ENCODE measurements around the gene HMG20A. TPM values are rescaled to one million over a fixed set of nuclear protein-coding genes. Genes with fewer than 3 reads are reported as not detected.
A peak's percentile ranks its signal among the peaks of the same experiment; 100 is the strongest.
"Not testable (repeated sequence)": the region's sequence is repeated elsewhere in the genome, so short reads cannot be mapped to it uniquely, and the experiment has no call there.

Gene HMG20A
- total RNA-seq, 1 donor from 2014 or later = 32.0 TPM

DNA sequence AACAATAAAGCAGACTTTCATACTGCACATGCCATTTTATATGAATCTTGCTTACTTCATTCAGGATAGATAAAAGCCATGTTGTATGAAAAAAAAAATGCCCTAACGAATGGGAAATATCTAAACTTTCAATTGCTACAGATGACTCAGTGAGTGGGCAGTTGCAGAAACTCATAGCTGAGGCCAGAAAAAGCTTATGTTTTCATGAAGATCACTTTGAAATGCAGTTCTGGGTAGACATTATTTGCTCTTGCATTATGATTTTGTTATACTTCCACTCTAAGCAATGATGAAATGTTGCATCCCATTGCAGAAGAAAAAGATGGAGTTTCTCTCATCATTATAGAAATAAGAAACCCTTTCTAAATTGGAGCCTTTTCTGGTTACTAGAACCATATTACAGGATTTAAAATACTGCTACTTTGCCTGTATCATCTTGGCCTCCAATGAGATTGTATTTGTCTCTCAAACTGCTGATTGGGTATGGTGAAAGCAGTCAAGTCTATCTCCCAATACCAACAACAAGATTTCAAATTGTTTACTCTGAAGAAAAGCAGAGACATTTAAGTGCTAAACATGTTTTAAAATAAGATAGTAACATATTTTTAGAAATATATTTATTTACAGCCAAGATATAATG lies 17.8 kb upstream of the HMG20A start:
- DNase-seq (no peak), ATAC-seq (no peak)
- intact Hi-C loops (cut with micrococcal nuclease) = no loop called here

DNA sequence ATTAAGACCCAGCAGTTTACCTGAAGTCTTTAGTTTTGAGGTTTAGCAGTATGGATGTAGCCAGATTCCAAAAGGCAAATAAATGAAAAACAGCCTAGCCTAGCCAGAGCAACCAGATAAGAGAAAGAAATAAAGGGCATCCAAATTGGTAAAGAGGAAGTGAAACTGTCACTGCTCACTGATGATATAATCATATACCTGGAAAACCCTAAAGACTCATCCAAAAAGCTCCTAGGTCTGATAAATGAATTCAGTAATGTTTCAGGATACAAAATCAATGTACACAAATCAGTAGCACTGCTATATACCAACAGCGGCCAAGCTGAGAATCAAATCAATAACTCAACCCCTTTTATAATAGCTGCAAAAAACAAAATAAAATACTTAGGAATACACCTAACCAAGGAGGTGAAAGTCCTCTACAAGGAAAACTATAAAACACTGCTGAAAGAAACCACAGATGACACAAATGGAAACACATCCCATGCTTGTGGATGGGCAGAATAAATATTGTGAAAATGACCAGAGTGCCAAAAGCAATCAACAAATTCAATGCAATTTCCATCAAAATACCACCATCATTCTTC lies 14.4 kb upstream of the HMG20A start:
- intact Hi-C loops (cut with micrococcal nuclease); DNase-seq; ATAC-seq: not testable (repeated sequence)

GRCh38 chr15:77406846-77407245 lies 13.8 kb upstream of the HMG20A start:
- ATAC-seq (no peak), DNase-seq (no peak)
- intact Hi-C loops (cut with micrococcal nuclease) = no loop called here

DNA sequence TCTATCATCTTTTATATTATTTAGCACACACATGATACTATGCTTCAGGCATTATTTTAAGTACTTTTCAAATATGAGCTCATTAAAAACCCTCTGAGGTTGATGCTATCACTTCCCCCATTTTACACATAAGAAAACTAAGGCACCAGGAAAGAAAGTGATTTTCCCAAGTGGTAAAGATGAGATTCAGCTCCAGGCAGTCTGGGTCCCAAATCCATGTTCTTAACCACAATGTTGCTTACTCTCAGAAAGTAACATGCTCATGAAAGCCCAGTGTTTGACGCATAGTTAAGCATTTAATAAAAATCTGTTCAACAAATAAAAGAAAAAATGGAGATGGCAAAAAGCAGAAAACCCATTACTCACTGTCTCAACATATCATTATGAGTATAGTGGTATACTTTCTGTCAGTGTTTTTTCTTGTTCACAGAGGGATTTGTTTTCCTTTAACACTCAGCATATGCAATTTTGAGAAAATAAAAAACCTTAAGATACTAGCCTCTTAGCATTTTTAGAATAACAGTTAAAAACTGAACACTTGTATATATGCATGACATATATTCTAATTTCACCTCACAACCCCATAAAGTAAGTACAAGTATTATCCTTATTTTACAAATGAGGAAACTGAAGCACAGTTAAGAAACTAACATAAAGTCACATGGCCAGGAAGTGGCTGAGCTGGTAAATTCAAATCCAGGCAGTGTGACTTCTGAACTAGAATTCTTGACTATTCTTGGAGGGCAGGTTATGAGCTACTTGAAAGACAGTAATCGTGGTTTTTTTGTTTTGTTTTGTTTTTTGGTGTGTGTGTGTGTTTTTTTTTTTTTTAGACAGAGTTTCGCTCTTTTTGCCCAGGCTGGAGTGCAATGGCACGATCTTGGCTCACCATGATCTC lies 11.2 kb upstream of the HMG20A start:
- intact Hi-C loops (cut with micrococcal nuclease) = loop anchor here (10.0 kb wide), 1 partner anchor 285 kb away; no protein-coding TSS in a partner anchor
- DNase-seq (no peak), ATAC-seq (peak; percentile 30)

- not testable (repeated sequence) for ATAC-seq, DNase-seq
- intact Hi-C loops (cut with micrococcal nuclease) = loop anchor here (10.0 kb wide), 1 partner anchor 285 kb away; no protein-coding TSS in a partner anchor
These were observed 10.6 kb upstream of the HMG20A start for GRCh38 chr15:77410157-77410500.

- intact Hi-C loops (cut with micrococcal nuclease) = loop anchor here (10.0 kb wide), 1 partner anchor 286 kb away; no protein-coding TSS in a partner anchor
- no peak for DNase-seq
- no peak for ATAC-seq
These were observed 9.7 kb upstream of the HMG20A start for GRCh38 chr15:77410701-77411618.

DNA sequence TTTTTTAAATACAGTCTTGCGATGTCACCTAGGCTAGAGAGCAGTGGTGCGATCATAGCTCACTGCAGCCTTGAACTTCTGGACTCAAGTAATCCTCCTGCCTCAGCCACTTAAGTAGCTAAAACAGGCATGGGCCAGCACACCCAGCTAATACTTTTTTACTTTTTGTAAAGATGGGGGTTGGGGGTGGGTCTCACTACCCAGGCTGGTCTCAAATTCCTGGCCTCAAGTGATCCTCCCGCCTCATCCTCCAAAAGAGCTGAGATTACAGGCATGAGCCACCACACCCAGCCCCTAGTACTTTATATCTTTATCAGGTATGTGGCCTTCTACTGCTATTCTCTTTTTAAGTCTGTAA lies 9.1 kb upstream of the HMG20A start:
- DNase-seq (no peak), ATAC-seq (no peak)
- intact Hi-C loops (cut with micrococcal nuclease) = loop anchor here (10.0 kb wide), 1 partner anchor 287 kb away; no protein-coding TSS in a partner anchor

DNA sequence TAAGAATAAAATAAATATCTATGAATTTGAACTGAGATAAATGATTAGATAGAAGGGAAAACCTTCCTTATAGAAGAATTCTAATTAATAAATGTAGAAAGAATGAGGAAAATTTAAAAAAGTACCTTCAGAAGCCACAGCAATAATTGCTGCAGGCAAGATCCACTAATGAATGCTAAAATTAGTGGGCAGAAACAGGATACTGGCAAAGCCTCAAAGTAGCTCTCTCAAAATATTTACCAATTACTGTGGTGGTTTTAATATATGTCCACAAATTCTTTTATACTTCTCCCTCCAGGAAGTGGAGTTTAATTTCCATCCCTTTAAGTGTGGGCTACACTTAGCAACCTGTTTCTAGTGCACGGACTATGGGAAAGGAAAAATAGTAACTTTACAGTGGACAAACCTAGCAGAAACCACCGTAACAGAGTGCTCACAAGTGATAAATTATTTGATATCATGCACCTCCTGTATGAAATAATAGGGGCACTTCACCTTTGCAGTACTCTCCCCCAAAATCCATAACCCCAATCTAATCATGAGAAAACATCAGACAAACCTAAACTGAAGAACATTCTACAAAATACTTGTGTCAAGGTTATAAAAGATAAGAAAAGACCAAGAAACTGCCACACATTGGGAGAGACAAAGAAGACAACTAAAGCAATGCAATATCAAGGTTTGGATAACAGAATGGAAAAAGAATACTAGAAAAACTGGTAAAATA lies 7.6 kb upstream of the HMG20A start:
- DNase-seq = no peak
- no peak for ATAC-seq
- intact Hi-C loops (cut with micrococcal nuclease) = loop anchor here (10.0 kb wide), 1 partner anchor 288 kb away; no protein-coding TSS in a partner anchor

- DNase-seq = no peak
- intact Hi-C loops (cut with micrococcal nuclease) = loop anchor here (10.0 kb wide), 1 partner anchor 289 kb away; no protein-coding TSS in a partner anchor
- ATAC-seq = no peak
These were observed 6.9 kb upstream of the HMG20A start for GRCh38 chr15:77413699-77414349.

DNA sequence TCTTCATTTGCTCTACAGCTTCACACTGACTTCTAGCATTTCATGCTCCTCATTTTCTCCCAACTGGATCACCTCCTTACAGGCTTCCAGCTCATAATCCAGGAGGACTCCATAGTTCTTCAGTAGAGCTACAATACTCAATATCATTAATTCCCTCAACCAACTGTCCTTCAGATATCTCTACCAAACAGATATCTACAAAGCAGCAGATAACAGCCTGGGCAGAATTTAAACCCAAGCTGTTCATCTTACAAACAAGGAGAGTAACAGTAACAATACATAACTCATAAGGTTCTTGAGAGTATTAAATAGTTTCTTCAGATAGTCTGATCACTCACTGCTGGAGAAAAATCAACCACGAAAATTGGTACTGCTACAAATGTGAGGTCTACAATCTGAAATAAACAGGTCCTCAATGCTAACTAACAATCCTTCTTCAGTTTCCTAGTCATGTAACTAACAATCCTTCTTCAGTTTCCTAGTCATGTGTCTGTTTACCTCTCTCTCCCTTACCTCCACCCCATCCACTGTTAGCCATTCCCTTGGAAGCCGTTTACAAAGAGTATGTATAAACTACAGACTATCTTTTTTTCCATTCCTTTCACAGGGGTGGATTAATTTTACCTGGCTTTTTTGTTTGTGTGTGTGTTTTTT lies 5.8 kb upstream of the HMG20A start:
- DNase-seq (no peak), ATAC-seq (no peak)
- intact Hi-C loops (cut with micrococcal nuclease) = loop anchor here (10.0 kb wide), 1 partner anchor 290 kb away; no protein-coding TSS in a partner anchor

GRCh38 chr15:77415450-77416147 lies 5.1 kb upstream of the HMG20A start:
- no peak for DNase-seq
- no peak for ATAC-seq
- intact Hi-C loops (cut with micrococcal nuclease) = loop anchor here (10.0 kb wide), 1 partner anchor 291 kb away; no protein-coding TSS in a partner anchor

- intact Hi-C loops (cut with micrococcal nuclease) = loop anchor here (10.0 kb wide), 1 partner anchor 291 kb away; no protein-coding TSS in a partner anchor
- ATAC-seq (no peak), DNase-seq (no peak)
These were observed 4.6 kb upstream of the HMG20A start for GRCh38 chr15:77416148-77416455.

DNA sequence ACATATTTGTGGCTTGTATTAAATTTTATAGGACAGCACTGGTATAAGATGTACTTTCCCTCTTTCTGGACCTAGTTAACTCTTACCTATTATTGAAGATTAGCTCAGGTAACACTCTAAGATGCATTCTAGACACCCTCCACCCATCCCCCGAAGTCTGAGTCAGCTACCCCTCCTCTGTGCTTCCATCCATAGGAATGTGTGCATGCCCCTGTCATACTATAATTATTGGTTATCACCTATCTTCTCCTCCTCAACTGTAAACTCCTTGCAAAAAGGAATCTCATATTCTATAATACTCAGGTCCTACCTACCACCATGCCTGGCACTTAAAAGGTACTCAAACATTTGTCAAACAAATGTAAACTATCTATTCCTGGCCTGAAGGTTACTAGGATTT lies 3.7 kb upstream of the HMG20A start:
- DNase-seq (no peak), ATAC-seq (no peak)
- intact Hi-C loops (cut with micrococcal nuclease) = loop anchor here (10.0 kb wide), 1 partner anchor 292 kb away; no protein-coding TSS in a partner anchor

GRCh38 chr15:77417602-77418001 lies 3.1 kb upstream of the HMG20A start:
- no peak for ATAC-seq
- no peak for DNase-seq
- intact Hi-C loops (cut with micrococcal nuclease) = loop anchor here (10.0 kb wide), 1 partner anchor 293 kb away; no protein-coding TSS in a partner anchor

DNA sequence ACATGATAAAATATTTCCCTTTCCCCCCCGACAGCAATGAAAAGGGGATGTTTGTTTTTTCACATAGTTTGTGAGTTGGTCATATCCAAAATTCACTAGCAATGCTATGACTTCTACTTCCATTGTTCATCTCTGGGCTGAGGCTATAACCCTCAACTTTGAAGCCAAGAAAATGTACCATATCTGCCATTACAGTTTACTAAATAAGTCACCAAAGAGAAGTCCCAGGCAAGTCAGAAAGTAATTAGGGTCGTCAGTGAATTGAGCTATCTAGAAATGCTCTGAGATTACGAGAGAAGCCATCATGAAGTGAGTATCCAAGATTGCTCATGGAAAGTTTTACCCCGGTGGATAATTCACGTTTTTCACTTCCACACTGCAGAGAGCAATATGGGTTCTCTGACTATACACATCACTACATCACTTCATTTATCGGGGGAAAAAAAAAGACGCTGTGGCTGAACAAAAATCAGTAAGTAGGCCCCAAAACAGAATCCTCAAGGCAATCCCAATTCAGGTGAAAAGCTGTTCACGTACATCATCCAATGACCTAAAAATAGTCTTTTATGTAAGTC lies 2.2 kb upstream of the HMG20A start:
- DNase-seq (no peak), ATAC-seq (no peak)
- intact Hi-C loops (cut with micrococcal nuclease) = loop anchor here (10.0 kb wide), 1 partner anchor 294 kb away; no protein-coding TSS in a partner anchor

Data from left ventricle myocardium superior (tissue), 1 donor.